HG03432 (cell line): ENCODE data around the gene SFXN5.

Experiments
- ATAC-seq: cut with Tn5 transposase; IDR thresholded peaks from one replicate; pipeline ENCODE4 v1.9.1; 2021; ENCODE audit warnings: mild to moderate bottlenecking, moderate library complexity; ENCODE audit not compliant: unreplicated experiment

Gene SFXN5

GRCh38 chr2:73053316-73054114 lies 18.0 kb downstream of the SFXN5 start:
- ATAC-seq: no peak

DNA sequence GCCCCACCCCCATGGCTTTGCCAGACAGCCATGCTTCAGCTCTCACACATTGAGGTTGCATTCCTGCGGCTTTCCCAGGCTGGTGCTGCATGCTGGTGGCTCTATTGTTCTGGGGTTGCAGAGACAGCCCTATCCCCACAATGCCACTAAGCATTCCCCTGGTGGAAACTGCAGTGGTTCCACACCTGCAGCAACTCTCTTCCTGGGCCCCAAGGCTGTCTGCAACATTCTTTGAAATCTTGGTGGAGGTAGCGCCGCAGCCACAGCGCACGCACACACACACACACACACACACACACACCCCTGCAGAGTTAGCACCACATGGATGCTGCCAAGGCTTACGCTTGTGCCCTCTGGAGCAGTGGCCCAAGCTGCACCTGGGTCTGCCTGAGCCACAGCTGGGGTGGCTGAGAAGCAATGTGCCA lies 21.4 kb downstream of the SFXN5 start:
- ATAC-seq: no peak

DNA sequence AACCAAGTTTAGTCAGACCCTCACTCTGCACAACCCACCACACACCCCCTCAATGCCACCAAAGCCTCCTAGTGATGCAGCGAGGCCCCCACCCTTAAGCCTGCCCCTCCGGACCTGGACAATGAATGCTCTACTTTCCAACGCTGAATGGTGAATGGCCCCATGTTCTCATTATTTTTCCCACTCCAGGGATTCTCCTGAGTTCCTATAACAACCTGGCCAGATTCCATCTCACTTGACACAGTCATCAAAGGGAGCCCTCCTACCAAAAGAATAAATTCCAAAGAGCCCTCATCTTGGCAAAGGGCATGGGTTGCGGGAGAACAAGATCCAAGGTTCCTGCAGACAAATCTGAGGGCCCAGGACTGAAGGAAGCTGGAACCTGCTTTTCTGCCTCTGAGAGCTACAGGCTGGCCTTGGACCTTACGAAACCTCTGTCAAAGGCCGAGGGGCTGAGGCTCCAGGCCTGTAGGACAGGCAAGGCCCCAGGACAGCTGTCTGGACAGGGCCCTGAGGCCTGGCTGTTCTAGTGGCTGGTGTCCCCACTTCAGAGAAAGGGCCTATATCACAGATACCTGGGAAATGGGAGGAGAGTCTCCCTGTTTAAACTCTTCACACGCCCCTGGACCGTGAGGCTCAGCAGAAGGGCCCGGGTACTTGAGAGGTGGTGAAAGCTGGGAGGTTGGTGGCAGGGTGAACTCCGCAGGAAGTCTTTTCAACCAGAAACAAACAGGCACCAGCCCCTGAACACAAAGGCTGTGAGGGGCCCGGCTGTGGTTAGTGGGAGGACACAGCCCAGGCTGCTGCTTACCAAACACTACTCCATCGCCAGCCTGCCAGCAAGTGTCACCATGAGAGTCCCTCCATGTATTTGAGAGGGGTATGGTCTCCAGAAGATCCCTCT lies 27.3 kb downstream of the SFXN5 start:
- no peak for ATAC-seq

DNA sequence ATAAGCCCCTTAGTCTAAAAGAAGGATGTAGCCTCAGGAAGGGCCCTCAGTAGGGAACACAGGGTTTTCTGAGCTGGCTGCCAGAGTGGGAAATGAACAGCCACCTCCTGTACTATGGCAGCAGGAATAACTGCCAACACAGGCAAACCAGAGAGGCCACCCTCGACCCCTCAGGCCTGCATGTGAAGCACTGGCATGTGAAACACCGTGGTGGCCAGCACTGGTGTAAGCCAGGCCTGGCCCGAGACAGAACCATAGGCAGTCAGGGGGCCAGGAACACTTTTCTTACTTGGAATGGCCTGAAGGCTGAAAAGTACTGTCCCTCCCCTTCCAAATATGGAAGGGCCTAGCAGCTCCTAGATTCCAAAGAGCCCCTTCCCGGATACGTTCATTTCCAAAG lies 28.2 kb downstream of the SFXN5 start:
- no peak for ATAC-seq

DNA sequence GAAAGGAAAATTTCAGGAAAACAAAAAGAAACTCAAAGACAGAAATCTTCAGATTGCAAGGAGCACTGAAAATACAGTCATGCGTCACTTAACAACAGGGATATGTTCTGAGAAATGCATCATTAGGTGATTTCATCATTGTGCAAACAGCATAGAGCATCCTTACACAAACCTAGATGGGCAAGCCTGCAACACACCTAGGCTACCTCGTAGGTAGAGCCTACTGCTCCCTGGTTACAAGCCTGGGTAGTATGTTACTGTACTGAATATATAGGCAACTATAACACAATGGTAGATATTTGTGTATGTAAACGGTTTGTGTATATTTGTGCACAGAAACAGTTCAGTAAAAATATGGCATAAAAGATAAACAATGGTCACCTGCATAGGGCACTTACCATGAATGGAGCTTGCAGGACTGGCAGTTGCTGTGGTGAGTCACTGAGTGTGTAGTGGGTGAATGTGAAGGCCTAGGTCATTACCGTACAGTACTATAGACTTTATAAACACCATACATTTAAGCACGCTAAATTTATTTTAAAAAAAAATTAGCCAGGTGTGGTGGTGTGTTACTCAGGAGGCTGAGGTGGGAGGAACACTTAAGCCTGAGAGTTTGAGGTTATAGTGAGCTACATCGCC lies 33.4 kb downstream of the SFXN5 start:
- no peak for ATAC-seq

- no peak for ATAC-seq
These were observed 34.7 kb downstream of the SFXN5 start for GRCh38 chr2:73036766-73037165.

DNA sequence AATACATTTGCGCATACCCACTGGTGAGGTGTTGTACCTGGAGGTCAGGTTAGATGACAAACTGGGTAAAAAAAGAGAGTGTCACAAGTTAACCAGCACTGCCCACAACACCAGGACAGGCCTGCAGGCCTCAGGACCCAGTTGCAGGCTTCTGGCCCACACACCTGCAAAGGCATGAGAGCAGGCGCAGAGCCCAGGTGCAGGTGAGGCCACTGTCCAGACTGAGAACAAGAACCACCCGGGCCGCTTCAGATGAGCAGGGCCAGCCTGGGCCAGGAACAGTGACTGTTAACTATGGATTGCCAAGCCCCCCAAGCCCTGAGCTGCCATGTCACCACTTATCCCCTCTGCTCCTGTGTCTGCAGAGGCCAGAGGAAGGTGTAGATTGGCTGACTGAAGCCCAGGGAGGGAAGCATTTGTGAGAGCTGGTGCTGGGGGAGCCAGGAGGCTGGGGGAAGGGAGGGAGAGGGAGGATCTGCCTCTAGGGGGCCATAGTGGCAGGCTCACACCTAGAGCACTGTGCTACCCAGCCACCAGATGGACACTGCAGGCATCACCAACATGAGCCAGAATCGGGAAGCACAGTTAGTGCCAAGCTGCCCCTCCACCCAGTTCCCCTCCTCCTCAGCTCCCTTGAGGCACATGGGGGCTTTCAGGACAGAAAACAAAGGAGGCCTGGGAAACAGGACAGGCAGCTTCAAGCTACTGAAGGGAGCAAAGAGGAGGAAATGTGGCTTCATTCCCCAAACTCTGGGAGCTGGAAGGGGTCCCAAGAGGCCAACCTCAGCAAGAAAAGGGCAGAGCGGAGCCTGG lies 35.4 kb downstream of the SFXN5 start:
- no peak for ATAC-seq

GRCh38 chr2:73034661-73035375 lies 36.7 kb downstream of the SFXN5 start:
- no peak for ATAC-seq

DNA sequence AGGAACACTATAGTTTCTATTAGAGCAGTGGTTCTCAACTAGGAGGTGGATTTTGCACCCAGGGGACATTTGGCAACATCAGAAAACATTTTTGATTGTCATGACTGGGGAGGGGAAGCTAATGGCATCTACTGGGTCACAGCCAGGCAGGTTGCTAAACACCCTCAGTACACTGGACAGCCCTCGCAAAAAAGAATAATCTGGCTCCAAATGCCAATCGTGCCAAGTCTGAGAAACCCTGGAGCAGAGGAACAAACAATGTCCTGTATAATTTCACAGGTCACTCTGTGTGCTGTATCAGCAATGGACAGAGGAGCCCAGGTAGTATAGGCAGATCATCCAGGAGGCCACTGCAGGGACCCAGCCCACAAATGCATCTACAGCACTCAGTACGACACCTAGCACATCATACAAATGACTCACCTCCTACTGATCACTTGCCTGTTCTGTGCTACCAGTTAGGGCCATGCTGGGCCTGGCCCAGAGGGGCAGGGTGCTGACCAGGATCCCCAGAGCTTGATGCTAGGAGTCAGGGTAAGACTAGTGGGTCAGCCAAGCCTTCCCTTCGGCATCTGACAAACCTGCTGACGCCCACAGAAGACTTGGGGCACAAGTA lies 37.6 kb downstream of the SFXN5 start:
- ATAC-seq: no peak

GRCh38 chr2:73033142-73033765 lies 38.3 kb downstream of the SFXN5 start:
- ATAC-seq: no peak

DNA sequence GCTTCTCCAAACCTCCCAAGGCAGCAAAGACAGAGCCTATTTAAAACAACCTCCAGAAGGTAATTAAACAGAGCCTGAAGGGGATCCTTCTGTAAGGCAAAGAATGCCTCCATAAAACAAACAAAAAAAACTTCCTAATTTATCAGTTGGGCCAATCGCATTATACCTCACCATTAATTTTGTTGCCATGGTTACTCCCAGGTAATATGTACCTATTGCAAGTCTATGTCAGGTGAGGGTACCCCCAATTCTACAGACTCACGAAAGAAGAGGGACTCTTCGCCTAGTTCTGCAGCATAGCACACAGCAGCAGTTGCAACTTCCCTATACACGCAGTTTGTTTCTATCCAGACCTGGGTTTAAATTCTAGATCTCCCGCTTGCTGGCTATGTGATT lies 38.8 kb downstream of the SFXN5 start:
- no peak for ATAC-seq

DNA sequence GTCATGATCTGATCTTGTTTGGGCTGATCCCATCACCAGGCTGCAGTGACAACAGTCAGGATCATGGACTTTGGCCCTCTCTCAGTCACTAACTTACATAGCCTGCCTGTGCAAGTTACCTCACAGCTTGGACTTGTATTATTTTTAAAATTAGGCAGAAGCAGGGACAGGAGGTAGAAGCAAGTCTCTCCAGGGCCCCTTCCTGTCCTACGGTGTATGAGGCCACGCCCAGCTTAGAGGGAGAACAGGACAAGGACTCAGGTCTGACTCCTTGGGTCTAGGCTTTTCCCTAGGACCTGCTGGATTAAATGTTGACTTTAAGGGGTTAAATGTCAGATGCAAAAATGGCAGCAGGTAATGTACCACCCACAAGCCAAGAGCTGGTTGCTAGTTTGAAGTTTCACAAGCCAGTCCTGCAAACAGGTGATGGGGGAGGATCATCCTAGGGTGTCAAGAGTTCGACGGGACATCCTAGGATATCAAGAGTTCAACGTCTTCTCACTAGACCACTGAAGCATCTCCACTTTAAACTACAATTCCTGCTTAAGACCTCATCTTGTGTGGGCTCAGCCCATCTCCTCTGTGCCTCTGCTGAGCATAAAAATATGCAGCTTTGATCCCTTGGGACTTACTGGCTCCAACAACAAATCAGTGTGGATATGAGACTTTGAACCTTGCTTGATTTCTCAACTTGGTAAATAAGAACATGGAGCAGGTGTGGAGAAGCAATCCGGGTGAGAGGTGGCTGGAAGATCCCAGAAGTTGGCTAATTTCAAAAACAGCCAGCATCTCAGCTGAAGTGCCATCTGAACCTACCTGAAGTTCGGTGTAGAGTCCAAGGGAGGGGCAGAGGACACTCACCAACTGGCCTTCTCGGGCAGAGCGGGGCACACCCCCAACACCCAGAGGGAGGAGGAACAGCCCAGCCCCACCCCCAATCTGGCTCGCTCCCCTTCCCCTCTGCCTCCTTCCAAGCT lies 39.5 kb downstream of the SFXN5 start:
- ATAC-seq: no peak

DNA sequence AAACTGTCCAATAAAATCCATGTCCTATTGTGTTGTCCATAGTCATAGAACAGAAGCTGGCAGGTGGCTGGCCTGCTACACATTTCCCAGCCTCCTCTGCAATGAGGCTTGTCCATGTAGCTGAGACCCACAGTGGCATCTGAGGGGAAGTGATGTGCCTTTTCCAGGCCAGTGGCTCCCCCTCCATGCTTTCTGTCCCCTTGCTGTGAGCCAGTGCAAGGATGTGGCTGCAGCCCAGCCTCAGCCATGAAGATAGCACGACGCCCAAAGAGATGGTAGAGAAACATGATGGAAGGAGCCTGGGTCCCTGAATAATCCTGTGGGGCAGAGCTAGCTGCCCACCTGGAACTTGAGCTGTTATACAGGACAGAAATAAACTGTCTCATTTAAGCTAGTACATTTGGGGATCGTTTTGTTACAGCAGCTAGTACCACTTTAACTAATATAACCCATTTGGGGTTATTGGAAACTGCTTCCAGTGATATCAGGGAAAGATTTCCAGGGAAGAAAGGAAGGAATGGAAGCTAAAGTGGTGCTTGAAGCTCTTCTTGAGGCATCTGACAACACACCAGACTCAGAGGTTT lies 40.3 kb downstream of the SFXN5 start:
- ATAC-seq: no peak

DNA sequence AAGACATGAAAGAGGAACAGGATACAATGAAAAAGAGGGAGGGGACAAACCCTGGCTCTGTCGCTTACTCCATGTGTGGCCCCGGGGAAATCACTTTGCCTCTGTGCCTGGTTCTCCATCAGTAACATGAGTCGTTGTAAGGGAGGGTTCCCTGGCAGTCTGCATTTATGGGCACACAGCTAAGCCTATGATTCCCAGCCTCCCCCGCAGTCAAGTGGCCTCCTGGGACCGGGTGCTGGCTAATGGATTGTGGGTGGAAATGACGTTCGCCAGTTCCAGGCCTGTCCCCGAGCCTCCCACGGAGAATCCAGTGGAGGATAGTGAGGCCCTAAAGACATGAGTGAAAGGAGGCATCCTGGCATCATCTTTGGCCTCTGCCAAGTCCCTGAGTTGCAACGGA lies 42.7 kb downstream of the SFXN5 start:
- no peak for ATAC-seq

DNA sequence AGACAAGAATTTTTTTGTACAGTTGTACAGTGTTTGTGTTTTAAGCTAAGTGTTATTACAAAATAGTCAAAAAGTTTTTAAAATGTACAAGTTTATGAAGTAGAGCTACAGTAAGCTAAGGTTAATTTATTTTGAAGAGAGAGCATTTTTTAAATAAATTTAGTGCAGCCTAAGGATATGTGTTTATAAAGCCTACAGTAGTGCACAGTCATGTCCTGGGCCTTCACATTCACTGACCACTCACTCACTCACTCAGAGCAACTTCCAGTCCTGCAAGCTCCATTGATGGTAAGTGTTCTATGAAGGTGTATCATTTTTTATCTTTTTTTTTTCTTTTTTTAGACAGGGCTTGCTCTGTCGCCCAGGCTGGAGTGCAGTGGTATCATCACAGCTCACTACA lies 44.2 kb downstream of the SFXN5 start:
- no peak for ATAC-seq

DNA sequence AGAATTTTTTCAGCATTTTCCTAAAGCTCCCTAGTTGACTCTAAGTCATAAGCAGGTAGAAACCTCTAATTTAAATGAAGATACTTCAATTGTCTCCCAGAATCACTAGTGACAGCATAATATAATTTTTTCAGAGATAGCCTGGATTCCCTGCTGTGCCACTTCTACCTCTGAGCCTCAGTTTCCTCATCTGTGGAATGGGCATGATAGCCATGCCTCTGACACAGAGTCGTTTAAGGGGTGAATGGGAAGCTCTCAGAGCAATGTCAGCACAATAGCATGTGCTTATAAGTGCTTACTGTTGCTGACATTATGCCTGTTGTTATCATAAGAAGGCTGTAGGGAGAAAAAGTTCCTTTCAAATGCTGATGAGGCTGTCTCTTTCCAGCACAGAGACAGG lies 48.0 kb downstream of the SFXN5 start:
- no peak for ATAC-seq

GRCh38 chr2:73022024-73022568 lies 49.4 kb downstream of the SFXN5 start:
- ATAC-seq: no peak
